Measurements from ENCODE around the gene LMTK3. TPM values are rescaled to one million over a fixed set of nuclear protein-coding genes. Genes with fewer than 3 reads are reported as not detected.

Gene LMTK3
- total RNA-seq, 4 donors from 2014 or later: 2.1 to 7.8 (median 2.8) TPM

DNA sequence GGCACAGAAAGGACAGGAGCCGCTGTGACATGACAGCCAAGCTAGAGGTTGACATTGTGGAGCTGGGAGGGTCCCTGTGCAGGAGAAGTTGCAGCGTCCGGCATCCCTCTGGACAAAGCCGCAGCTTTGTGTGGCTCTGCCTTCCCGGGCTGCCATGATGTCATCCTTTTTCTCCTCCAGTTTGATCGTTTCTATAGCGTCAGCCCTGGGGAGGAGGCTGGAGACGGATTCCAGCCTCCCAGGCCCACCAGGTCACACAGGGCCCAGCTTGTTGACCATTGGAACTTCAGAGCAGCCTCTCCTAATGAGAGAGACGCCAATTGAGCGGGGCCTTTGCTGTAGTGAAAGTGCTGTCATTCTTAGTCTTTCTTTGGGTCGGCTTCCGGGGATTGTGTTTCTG is 60.0 kb downstream of the LMTK3 start:
- DNase-seq: no peak
- 89 to 93% methylated on average over 12 of the region's 12 CpGs for WGBS, 2 donors
- intact Hi-C loops (cut with DNase I): no loop called here
- TF ChIP-seq POLR2A (IDR thresholded peaks at IDR 0.05): no peak
- TF ChIP-seq, protein P1, sequence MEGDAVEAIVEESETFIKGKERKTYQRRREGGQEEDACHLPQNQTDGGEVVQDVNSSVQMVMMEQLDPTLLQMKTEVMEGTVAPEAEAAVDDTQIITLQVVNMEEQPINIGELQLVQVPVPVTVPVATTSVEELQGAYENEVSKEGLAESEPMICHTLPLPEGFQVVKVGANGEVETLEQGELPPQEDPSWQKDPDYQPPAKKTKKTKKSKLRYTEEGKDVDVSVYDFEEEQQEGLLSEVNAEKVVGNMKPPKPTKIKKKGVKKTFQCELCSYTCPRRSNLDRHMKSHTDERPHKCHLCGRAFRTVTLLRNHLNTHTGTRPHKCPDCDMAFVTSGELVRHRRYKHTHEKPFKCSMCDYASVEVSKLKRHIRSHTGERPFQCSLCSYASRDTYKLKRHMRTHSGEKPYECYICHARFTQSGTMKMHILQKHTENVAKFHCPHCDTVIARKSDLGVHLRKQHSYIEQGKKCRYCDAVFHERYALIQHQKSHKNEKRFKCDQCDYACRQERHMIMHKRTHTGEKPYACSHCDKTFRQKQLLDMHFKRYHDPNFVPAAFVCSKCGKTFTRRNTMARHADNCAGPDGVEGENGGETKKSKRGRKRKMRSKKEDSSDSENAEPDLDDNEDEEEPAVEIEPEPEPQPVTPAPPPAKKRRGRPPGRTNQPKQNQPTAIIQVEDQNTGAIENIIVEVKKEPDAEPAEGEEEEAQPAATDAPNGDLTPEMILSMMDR (IDR thresholded peaks at IDR 0.05): no peak
- Histone ChIP-seq H3K27ac (no peak overlapping the region), H3K4me1 (peaks cover 2 to 27% (median 5%) of the 10 kb centered on the region in 3 donors), H3K27me3 (no peaks in the 10 kb centered on the region), H3K4me3 (no peak overlapping the region), H3K36me3 (peaks cover 20 to 97% (median 47%) of the 10 kb centered on the region in 3 donors), H3K9me3 (no peaks in the 10 kb centered on the region)

DNA sequence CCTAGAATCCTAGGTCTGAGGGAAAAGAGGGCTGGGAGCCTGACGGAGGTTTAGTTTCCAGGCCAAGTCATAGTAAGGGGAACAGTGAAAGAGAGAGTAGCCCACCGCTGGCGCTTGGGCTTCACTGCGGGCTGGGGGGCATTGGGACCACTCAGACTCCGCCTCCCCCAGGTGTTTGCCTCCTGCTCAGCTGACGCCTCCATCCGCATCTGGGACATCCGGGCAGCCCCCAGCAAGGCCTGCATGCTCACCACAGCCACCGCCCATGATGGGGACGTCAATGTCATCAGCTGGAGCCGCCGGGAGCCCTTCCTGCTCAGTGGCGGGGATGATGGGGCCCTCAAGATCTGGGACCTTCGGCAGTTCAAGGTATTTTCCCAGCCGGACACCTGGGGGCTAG is 60.8 kb downstream of the LMTK3 start:
- Histone ChIP-seq H3K4me1 (peaks cover 6 to 32% (median 8%) of the 10 kb centered on the region in 3 donors), H3K4me3 (no peak overlapping the region), H3K36me3 (peaks cover 20 to 89% (median 47%) of the 10 kb centered on the region in 3 donors), H3K9me3 (no peaks in the 10 kb centered on the region), H3K27ac (no peak overlapping the region), H3K27me3 (no peaks in the 10 kb centered on the region)
- 94% methylated on average over 3 of the region's 15 CpGs; no CpG with 5 or more reads in 1 of the 2 donors for WGBS, 2 donors
- TF ChIP-seq, protein P1 (IDR thresholded peaks at IDR 0.05): no peak
- no peak for TF ChIP-seq POLR2A (IDR thresholded peaks at IDR 0.05)
- DNase-seq: no peak
- intact Hi-C loops (cut with DNase I): no loop called here

DNA sequence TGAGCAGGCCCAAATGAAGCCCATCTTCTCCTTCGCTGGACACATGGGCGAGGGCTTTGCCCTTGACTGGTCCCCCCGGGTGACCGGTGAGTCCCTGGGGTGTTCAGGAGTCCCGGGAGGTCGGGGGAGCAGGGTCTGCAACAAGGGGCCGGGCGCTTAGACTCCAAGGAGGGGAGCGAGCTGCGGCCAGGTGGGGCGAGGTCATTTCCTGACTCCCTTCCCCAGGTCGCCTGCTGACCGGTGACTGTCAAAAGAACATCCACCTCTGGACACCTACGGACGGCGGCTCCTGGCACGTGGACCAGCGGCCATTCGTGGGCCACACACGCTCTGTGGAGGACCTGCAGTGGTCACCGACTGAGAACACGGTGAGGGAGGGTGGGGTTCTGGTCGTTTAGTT is 61.2 kb downstream of the LMTK3 start:
- DNase-seq: no peak
- H3K27ac ChIP-seq: no peak overlapping the region
- no peak for TF ChIP-seq POLR2A (IDR thresholded peaks at IDR 0.05)
- TF ChIP-seq, protein P1 (IDR thresholded peaks at IDR 0.05): no peak
- H3K4me1 ChIP-seq: peaks cover 6 to 33% (median 8%) of the 10 kb centered on the region in 3 donors
- H3K9me3 ChIP-seq: no peaks in the 10 kb centered on the region
- intact Hi-C loops (cut with DNase I): no loop called here
- 82 to 87% methylated on average over 3 to 10 of the region's 23 CpGs for WGBS, 2 donors
- H3K4me3 ChIP-seq: no peak overlapping the region
- peaks cover 20 to 85% (median 43%) of the 10 kb centered on the region in 3 donors for H3K36me3 ChIP-seq
- H3K27me3 ChIP-seq: no peaks in the 10 kb centered on the region

DNA sequence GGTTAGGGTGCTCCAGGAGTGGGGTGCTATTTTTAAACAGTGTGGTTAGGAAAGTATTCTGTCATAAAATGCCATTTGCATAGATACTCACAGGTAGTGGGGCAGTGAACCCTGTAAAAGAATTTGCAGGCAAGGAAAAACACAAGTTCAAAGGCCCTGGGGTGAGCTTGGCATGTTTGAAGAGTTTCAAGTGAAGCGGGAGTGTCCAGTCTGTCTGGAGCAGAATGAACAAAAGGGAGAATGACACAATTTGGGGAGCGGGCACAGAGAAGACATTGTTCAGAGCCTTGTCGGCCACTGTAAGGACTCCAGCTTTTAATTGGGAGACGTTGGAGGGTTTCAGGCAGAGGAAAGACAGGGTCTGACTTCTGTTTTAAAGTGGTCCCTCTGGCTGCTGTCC is 63.1 kb downstream of the LMTK3 start:
- Histone ChIP-seq H3K36me3 (peaks cover 9 to 66% (median 32%) of the 10 kb centered on the region in 3 donors), H3K4me1 (peaks cover 16 to 52% (median 22%) of the 10 kb centered on the region in 3 donors)

DNA sequence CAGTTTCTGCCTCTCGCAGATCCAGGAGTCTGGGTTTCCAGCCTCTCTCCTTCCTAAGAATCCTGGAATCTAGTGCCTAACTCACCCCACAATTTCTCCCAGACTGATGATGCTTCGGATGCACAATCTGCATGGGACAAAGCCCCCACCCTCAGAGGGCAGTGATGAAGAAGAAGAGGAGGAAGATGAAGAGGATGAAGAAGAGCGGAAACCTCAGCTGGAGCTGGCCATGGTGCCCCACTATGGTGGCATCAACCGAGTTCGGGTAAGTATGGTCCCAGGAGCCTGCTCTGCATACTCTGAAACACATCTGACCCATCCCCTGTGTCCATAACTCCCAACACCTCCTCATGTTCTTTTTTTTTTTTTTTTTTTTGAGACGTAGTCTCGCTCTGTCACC is 65.1 kb downstream of the LMTK3 start:
- 76 to 85% methylated on average over 6 to 7 of the region's 7 CpGs for WGBS, 2 donors
- Histone ChIP-seq H3K4me1 (peaks cover 20 to 43% (median 22%) of the 10 kb centered on the region in 3 donors), H3K27ac (peak overlapping the region in 3 of 4 donors; percentile 84 to 89 (median 88)), H3K36me3 (peaks cover 0 to 46% (median 18%) of the 10 kb centered on the region in 3 donors), H3K4me3 (peak overlapping the region; percentile 78 to 93 (median 84)), H3K9me3 (no peaks in the 10 kb centered on the region), H3K27me3 (peaks cover 0 to 31% (median 2%) of the 10 kb centered on the region in 4 donors)
- DNase-seq: no peak
- intact Hi-C loops (cut with DNase I): no loop called here
- TF ChIP-seq, protein P1 (IDR thresholded peaks at IDR 0.05): no peak
- TF ChIP-seq POLR2A (IDR thresholded peaks at IDR 0.05): no peak

More for the DNA sequence above, 63.1 kb downstream of the LMTK3 start:
- intact Hi-C loops (cut with DNase I): no loop called here
- TF ChIP-seq, protein P1 (IDR thresholded peaks at IDR 0.05): no peak
- no peak for TF ChIP-seq POLR2A (IDR thresholded peaks at IDR 0.05)
- H3K27me3 ChIP-seq: peaks cover 0 to 11% (median 2%) of the 10 kb centered on the region in 4 donors
- 83 to 93% methylated on average over 4 of the region's 4 CpGs for WGBS, 2 donors
- DNase-seq: no peak
- no peak overlapping the region for H3K27ac ChIP-seq
- H3K9me3 ChIP-seq: no peaks in the 10 kb centered on the region
- no peak overlapping the region for H3K4me3 ChIP-seq
